Smooth muscle cell (in vitro differentiated cells): ENCODE data around the gene VNN1. TPM values are rescaled to one million over a fixed set of nuclear protein-coding genes. Genes with fewer than 3 reads are reported as not detected.

Source experiments
- DNase-seq: peaks from one replicate; lab custom pipeline; 2025; ENCODE audit not compliant: unreplicated experiment; lab: John Stamatoyannopoulos, UW
- H2AFZ ChIP-seq: fragments of 200-600 bp; sonication (generic); 2 replicates; pipeline ENCODE4 v1.6.0; 2016; ENCODE audit warnings: antibody characterized with exemption, low read depth, mild to moderate bottlenecking
- H3F3A ChIP-seq: fragments of 200-600 bp; sonication (generic); 2 replicates; pipeline ENCODE4 v1.6.0; 2017; ENCODE audit warnings: antibody characterized with exemption, low read depth
- H3K27ac ChIP-seq: fragments of 200-600 bp; sonication (generic); 2 replicates; pipeline ENCODE4 v1.5.1; 2016; ENCODE audit warnings: low read depth, mild to moderate bottlenecking
- H3K27me3 ChIP-seq: fragments of 200-600 bp; sonication (generic); 2 replicates; pipeline ENCODE4 v1.6.1; 2016; ENCODE audit warnings: low read depth, mild to moderate bottlenecking
- H3K36me3 ChIP-seq: fragments of 200-600 bp; sonication (generic); 2 replicates; pipeline ENCODE4 v1.5.1; 2016; ENCODE audit warnings: low read depth
- H3K4me1 ChIP-seq: fragments of 200-600 bp; sonication (generic); 2 replicates; pipeline ENCODE4 v1.5.1; 2016; ENCODE audit warnings: low read depth
- H3K4me2 ChIP-seq: fragments of 200-600 bp; sonication (generic); 2 replicates; pipeline ENCODE4 v1.6.0; 2016; ENCODE audit warnings: mild to moderate bottlenecking
- H3K4me3 ChIP-seq: fragments of 200-600 bp; sonication (generic); 2 replicates; pipeline ENCODE4 v1.5.1; 2016; ENCODE audit warnings: mild to moderate bottlenecking
- H3K79me2 ChIP-seq: fragments of 200-600 bp; sonication (generic); 2 replicates; pipeline ENCODE4 v1.6.0; 2016; ENCODE audit warnings: low read depth, mild to moderate bottlenecking
- H3K9ac ChIP-seq: fragments of 200-600 bp; sonication (generic); 2 replicates; pipeline ENCODE4 v1.6.0; 2016; ENCODE audit warnings: low read depth
- H3K9me3 ChIP-seq: fragments of 200-600 bp; sonication (generic); replicated peaks from 2 replicates; pipeline ENCODE4 v1.5.1; 2016; ENCODE audit warnings: low read depth
- H4K20me1 ChIP-seq: fragments of 200-600 bp; sonication (generic); 2 replicates; pipeline ENCODE4 v1.6.0; 2016; ENCODE audit warnings: low read depth
- CTCF ChIP-seq: fragments of 200-600 bp; sonication (generic); IDR thresholded peaks from 2 replicates; pipeline ENCODE4 v1.5.1; 2017; ENCODE audit warnings: borderline replicate concordance, mild to moderate bottlenecking, antibody characterized with exemption; ENCODE audit not compliant: insufficient read depth, poor library complexity, severe bottlenecking
- WGBS: methylation state at CpG from one replicate; pipeline ENCODE4 v1.1.7; 2016; ENCODE audit warnings: low lambda C conversion rate; 5-methylcytosine and 5-hydroxymethylcytosine counted together
- polyA plus RNA-seq: library from polyadenylated mRNA; unstranded; fragments of >200 nt; fragmentation: Nextera tagmentation; extraction: Ambion mirVana; gene quantifications from 2 replicates; pipeline ENCODE4 v1.2.1, GENCODE V29; 2016
- total RNA-seq: library from RNA; depleted of rRNA; stranded (reverse); fragments of >200 nt; gene quantifications from 2 replicates; pipeline ENCODE4 v1.2.3, GENCODE V29; 2014

Gene VNN1
- total and polyA plus RNA-seq, 2 experiments from 2014 or later: 0.22 to 0.99 TPM

- no peak for TF ChIP-seq CTCF
- 96% methylated on average over 10 of the region's 10 CpGs for WGBS
These were observed 6.0 kb upstream of the VNN1 start for GRCh38 chr6:132719736-132720448.

DNA sequence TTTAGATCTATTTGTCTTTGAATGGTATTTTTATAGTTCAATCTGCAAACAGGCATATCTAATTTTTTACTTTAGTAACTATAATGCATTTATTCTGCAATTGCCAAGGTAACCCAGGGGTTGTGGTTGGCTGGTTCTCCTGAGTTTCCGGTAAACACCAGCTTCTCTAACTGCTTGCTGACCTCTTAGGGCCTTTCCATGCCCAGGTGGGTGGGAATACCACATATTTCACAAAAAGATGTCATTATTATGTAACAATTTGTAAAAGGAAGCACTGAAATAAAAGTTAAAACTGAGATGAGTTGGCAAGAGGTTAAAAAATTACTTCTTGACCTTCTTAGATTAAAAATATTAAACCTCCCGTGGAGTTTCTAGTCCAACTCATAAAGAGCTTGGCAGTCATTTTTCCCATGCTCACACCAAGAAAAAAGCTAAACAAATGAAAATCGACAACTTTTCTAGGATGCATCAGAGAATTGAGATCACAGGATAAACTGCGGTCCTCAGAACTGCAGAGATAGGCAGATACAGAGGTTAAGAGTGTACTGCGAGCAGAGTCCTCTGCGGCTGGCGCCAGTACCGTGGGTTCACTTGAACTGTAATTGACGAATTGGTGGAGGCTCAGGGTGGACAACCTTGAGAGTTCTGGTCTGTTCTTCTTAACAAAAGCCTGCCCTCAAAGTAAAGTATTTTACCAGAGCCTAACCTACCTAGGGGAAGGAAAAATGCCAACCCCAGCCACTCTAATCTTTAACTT is 2.2 kb upstream of the VNN1 start:
- Histone ChIP-seq H3K36me3 (no peaks in the 10 kb centered on the region), H3K4me3 (no peak overlapping the region), H2AFZ (no peak overlapping the region), H3K4me1 (no peaks in the 10 kb centered on the region), H3K79me2 (no peaks in the 10 kb centered on the region), H3K27ac (no peak overlapping the region), H3K27me3 (no peaks in the 10 kb centered on the region), H3K4me2 (no peak overlapping the region), H3K9me3 (no peaks in the 10 kb centered on the region), H3F3A (no peaks in the 10 kb centered on the region), H4K20me1 (no peaks in the 10 kb centered on the region), H3K9ac (no peak overlapping the region)
- DNase-seq: no peak
- no peak for TF ChIP-seq CTCF
- 82% methylated on average over 9 of the region's 9 CpGs for WGBS

More at GRCh38 chr6:132719736-132720448, 6.0 kb upstream of the VNN1 start:
- Histone ChIP-seq H3K9me3 (no peaks in the 10 kb centered on the region), H3K36me3 (no peaks in the 10 kb centered on the region), H3K79me2 (no peaks in the 10 kb centered on the region), H3F3A (no peaks in the 10 kb centered on the region), H3K27me3 (no peaks in the 10 kb centered on the region), H3K9ac (no peak overlapping the region), H3K27ac (no peak overlapping the region), H3K4me3 (no peak overlapping the region), H3K4me1 (no peaks in the 10 kb centered on the region), H4K20me1 (no peaks in the 10 kb centered on the region), H2AFZ (no peak overlapping the region), H3K4me2 (no peak overlapping the region)
- no peak for DNase-seq

DNA sequence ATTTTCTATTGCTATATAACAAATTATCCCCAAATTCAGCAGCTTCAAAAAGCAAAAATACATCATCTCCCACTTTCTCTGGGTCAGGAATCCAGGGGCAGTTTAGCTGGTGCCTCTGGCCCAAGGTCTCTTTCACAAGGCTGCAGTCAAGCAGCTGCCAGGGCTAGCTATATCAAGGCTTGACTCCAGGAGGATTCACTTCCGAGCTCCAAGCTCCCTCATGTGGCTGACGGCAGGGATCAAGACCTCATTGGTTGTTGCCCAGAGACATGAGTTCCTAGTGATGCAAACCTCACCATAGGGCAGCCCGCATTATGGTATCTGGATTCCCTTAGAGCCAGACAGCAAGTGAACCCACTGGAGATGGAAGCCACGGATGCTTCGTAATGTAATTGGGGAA is 1.3 kb upstream of the VNN1 start:
- Histone ChIP-seq H3K4me2 (no peak overlapping the region), H3K9me3 (no peaks in the 10 kb centered on the region), H3K9ac (no peak overlapping the region), H2AFZ (no peak overlapping the region), H3K4me3 (no peak overlapping the region), H3F3A (no peaks in the 10 kb centered on the region), H3K4me1 (no peaks in the 10 kb centered on the region), H3K27ac (no peak overlapping the region), H3K79me2 (no peaks in the 10 kb centered on the region), H3K36me3 (no peaks in the 10 kb centered on the region), H3K27me3 (no peaks in the 10 kb centered on the region), H4K20me1 (no peaks in the 10 kb centered on the region)
- 43% methylated on average over 5 of the region's 5 CpGs for WGBS
- TF ChIP-seq CTCF: peak; percentile 29
- DNase-seq: no peak
